ENCODE measurements around the gene GBP2.
"Not testable (repeated sequence)": the region's sequence is repeated elsewhere in the genome, so short reads cannot be mapped to it uniquely, and the experiment has no call there.

Gene GBP2

GRCh38 chr1:89126602-89127565, 970 bp upstream of the GBP2 start:
- DNase-seq, result peak; percentile 10 to 21

DNA sequence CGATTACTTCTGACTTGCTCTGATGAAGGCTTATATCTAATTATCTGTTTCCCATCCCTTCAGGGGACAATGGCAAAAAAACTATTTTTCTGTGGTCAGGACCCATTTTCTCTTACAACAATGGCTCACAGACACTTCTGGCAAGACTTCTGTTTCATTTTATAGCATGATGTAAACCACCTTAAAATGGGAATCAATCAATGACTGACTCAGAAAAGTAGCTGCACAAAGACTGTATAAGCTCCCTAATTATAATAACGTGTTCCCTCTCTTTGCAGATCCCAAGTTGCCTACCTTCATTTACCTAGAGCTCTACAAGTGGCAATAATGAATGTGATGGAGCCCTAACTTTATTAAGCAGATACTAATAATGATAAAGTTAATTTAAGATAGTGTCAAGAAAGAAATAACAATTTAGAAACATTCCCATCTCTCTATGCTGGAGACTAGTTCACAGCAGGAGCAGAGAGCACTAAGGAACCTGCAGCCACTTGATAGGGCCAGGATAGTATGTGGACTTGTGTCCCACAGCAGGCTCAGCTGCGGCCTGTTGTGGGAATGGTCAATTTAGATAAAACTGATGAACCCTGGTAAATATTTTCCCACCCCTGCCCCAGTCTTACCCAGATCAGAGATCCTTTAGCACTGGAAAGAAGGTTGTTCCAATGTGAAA, 538 bp downstream of the GBP2 start:
- no peak for DNase-seq

GRCh38 chr1:89121641-89122040, 4.3 kb downstream of the GBP2 start:
- no peak for DNase-seq

- no peak for DNase-seq
These were observed 11.3 kb downstream of the GBP2 start for GRCh38 chr1:89114662-89115061.

DNA sequence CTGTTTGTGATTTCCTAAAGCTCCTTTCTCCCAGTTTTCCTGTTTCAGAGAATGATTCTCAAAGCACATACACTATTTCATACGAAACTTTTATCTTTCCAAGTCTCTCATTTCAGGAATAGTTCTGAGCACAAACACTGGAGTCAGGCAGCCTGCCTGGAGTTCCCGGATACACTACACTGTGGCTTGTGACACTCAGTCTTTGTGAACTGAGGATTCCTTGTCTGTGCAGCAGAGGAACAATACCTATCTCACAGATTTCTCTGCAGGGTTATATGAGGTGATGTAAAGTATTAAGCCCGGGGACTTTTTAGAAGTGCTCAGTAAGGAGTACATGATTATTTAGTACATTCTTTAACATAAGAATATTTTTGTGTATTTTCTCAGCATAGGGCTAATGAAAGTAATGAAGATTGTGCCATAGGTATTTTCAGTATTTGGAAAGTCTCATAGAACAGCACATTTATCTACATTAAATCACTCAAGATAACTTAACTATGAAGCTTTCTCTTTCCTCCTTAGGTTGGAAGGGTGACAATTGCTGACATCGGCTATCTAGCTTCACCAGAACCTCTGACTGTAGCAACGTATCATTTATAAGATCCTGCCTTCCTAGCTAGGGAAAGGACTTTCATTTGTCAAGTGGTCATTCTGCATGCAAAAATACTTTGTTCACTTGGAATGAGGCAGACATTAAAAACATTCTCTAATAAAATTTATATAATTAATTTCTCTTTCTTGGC, 12.9 kb downstream of the GBP2 start:
- DNase-seq, result no peak

GRCh38 chr1:89104687-89105086, 21.2 kb downstream of the GBP2 start:
- no peak for DNase-seq

- DNase-seq, result no peak
These were observed 21.8 kb downstream of the GBP2 start for GRCh38 chr1:89104147-89104546.

DNA sequence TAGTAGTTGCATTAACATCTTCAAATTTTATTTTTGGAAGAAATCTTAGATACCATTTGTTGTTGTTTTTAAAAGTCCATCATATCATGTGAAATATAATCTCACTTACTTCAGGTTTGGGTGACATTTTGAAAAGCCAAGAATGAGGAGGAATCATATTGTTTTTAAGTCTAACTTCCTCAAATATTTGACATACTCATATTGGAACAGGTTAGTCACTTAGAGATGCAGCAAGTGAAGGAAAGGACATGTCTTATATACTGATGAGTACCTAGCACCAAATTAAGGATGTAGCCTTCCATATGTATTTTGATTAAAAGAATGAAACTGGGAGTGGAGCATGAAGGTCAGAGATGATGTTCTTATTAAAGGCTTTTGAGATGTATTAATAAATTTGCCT, 23.9 kb downstream of the GBP2 start:
- DNase-seq, result no peak

GRCh38 chr1:89100412-89100811, 25.5 kb downstream of the GBP2 start:
- no peak for DNase-seq

DNA sequence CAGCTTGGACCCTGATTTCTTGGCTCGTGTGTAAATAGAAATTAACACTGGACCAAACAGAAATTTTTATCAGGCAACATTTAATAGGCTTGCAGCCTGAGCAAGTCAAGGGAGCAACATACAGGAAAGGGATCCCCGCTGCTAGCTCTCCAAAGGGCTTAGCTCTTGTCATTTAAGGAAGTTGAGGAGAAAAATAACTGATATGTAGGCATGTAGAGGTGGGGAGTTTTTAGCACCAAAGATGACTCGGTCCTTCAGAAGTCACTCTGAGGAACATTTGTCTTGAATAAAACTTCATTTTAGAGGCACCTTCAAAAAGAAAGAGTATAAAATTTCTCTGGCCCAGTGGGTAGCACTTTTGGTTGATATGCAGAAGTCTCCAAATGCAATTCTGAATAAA, 27.1 kb downstream of the GBP2 start:
- DNase-seq, result peak in 1 of 2 donors; percentile 11

- no peak for DNase-seq
These were observed 30.2 kb downstream of the GBP2 start for GRCh38 chr1:89095737-89096136.

DNA sequence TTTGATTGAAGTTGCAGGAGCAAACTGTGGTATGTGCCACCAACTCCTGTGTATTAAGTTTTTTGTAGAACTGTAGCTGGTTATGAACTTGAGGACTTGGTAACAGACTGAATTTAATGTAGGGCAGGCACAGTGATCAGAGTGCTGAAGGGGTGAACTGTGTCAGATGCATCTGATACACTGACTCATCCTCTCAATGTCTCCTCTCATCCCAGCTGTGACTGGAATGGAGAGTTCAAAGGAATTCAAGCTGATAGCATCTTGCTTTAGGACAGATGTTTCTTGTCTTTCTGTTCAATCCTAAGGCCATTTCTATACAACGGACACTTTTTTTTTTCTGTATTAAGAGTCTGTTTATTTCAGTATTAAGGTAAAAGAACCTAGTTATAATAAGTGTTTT, 36.0 kb downstream of the GBP2 start:
- DNase-seq, result no peak

DNA sequence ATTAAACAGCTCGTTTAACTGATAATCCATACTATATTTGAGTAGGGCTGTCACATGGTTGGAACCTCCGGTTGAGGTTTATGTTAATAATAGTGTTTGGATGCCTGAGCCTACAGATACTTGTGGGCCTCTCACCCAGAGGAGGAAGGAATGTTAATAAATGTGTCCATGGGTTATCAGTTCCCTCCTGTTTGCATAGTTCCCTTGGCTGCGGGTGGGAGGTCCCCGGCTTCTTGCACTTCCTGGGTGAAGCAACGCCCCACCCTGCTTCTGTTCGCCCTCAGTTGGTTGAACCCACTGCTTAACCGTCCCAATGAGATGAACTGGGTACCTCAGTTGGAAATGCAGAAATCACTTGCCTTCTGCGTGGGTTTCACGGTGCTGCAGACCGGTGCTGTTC, 37.3 kb downstream of the GBP2 start:
- no peak for DNase-seq

- DNase-seq, result no peak
These were observed 38.7 kb downstream of the GBP2 start for GRCh38 chr1:89087241-89087640.

DNA sequence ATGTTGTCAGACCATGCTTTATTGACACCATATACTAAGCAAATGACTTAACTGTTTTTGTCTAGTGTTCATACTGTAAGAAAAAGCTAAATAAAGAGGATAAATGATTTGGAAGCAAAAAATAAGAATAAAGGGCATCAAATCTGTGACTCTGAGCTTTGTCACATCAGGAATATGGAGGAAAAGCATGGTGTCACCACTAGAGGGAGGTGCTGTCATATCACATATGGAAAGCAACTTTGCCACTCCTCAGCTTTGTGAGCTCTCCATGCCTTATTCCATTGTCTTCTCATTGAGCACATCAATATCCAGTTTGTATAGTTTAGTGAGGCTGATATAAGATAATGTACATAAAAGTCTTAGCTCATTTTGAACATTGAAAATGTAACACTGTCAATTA, 40.1 kb downstream of the GBP2 start:
- DNase-seq, result peak; percentile 57 to 73

DNA sequence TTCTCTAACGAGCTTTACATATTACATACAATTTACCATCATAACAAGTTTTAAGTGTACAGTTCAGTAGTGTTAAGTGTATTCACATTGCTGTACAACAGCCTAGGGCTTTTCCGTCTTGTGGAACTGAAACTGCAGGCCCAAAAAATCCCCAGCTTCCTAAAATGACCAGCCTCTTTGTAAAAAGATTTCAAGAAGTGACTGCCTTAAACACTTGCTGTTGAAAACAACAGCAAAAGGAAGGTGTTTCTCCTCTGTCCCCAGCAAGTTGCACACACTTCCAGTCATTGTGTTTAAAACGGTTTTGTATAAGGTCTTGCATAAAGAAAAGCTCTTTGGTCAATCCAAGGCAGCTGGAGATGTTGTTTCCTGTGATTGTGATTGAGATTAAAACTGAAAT, 44.9 kb downstream of the GBP2 start:
- DNase-seq, result peak; percentile 62 to 66

DNA sequence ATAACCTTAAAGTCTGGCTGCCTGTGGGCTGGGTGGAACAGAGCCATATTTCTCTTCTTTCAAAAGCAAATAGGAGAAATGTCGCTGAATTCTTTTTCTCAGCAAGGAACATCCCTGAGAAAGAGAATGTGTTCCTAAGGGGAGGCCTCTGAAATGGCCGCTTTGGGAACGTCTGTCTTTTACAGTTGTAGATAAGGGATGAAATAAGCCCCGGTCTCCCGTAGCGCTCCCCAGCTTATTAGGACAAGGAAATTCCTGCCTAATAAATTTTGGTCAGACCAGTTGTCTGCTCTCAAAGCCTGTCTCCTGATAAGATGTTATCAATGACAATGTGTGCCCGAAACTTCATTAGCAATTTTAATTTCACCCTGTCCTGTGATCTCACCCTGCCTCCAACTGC, 45.8 kb downstream of the GBP2 start:
- not testable (repeated sequence) for DNase-seq

- DNase-seq, result not testable (repeated sequence)
These were observed 53.3 kb downstream of the GBP2 start for GRCh38 chr1:89072466-89073065.

GRCh38 chr1:89070509-89070908, 55.4 kb downstream of the GBP2 start:
- no peak for DNase-seq

GRCh38 chr1:89069951-89070350, 56.0 kb downstream of the GBP2 start:
- peak in 1 of 2 donors; percentile 20 for DNase-seq

- DNase-seq, result no peak
These were observed 57.6 kb downstream of the GBP2 start for GRCh38 chr1:89068291-89068690.

- peak; percentile 36 to 72 for DNase-seq
These were observed 60.6 kb downstream of the GBP2 start, which contains the start of gene GBP1 for GRCh38 chr1:89065079-89065868. Gene GBP1 (minus strand): TSS chr1:89065208. CDS start chr1:89063234, 1,974 bp downstream.

All from inflammatory macrophage (primary cell).